ENCODE measurements around the gene ALDH8A1. TPM values are rescaled to one million over a fixed set of nuclear protein-coding genes. Genes with fewer than 3 reads are reported as not detected.

The ALDH8A1 gene
- total and polyA plus RNA-seq, 7 donors: 0.13 to 0.97 (median 0.47) TPM; not detected in 1

DNA sequence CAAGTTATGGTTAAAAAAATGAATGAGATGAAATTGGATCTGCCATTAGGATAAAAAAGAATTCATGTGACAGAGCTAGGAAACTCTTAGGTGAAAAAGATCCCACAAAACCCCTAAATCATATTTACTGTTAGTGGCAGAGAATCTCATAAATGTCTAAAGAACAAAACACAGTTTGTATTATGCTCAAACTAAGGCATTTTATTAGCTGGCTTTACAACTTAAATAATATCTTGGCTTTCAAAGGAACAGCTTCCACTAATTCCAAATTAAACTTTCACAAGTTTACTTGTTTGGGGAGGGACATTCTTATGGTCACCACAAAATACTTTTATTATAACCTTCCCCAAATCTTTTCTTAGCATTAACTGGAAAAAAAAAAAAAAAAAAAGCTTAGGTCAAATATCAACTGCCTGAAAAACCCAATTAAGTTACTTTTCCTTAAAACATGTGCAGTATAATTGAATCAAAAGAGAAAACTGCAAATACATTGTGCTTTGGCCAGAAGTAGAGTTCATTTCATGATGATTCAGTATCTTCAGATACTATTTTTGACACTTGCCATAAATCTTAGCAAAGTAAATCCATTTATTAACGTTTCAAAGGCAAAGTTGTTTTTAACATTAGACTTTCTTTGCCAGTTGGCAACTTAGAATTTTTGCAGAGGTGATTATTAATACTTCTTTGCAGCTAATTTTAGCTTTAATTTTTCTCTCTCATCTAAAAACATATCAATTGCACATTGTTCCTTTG is 14.7 kb upstream of the ALDH8A1 start:
- DNase-seq (no peak), ATAC-seq (no peak)
- no peak for TF ChIP-seq CTCF (IDR thresholded peaks at IDR 0.05)
- Histone ChIP-seq H3K4me3 (no peak overlapping the region), H3K36me3 (ENCODE audit: insufficient read depth in 1 of 2, low read depth in 1 of 2) (peaks cover 0 to 45% of the 10 kb centered on the region in 2 donors), H3K27ac (no peak overlapping the region), H3K4me1 (no peaks in the 10 kb centered on the region), H3K9me3 (no peaks in the 10 kb centered on the region), H3K27me3 (ENCODE audit: insufficient read depth in 3 of 3, low read length in 2 of 3) (no peaks in the 10 kb centered on the region)
- intact Hi-C loops (cut with DNase I): no loop called here
- WGBS, 3 donors: 22 to 30% (median 24%) methylated on average over 1 of the region's 1 CpG

DNA sequence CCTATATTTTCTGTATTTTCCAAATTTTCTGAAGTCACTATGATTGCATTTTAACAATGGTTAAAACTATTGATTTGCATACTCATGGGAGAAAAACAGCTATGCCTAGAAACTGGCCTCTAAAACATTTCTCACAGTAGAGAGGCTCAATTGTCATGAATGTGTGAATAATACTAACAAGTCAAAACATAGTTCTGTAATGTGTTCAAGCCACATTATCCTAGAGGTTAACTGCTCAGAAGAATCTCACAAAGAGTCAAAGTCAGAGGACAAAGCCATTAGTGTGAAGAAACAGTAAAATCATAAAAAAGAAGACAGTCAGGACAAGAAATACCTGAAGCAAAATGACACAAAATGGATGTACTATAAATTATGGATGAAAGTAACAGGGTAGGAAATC is 12.5 kb upstream of the ALDH8A1 start:
- no peak for TF ChIP-seq CTCF (IDR thresholded peaks at IDR 0.05)
- intact Hi-C loops (cut with DNase I): no loop called here
- DNase-seq: no peak
- no peak for ATAC-seq
- H3K27ac ChIP-seq: no peak overlapping the region
- no peaks in the 10 kb centered on the region for H3K27me3 ChIP-seq (ENCODE audit: insufficient read depth in 3 of 3, low read length in 2 of 3)
- H3K4me3 ChIP-seq: no peak overlapping the region
- H3K9me3 ChIP-seq: no peaks in the 10 kb centered on the region
- no peaks in the 10 kb centered on the region for H3K4me1 ChIP-seq
- peaks cover 0 to 56% of the 10 kb centered on the region in 2 donors for H3K36me3 ChIP-seq (ENCODE audit: insufficient read depth in 1 of 2, low read depth in 1 of 2)

- DNase-seq (no peak), ATAC-seq (no peak)
- Histone ChIP-seq H3K27ac (no peak overlapping the region), H3K36me3 (ENCODE audit: insufficient read depth in 1 of 2, low read depth in 1 of 2) (peaks cover 0 to 56% of the 10 kb centered on the region in 2 donors), H3K9me3 (no peaks in the 10 kb centered on the region), H3K4me1 (no peaks in the 10 kb centered on the region), H3K4me3 (no peak overlapping the region), H3K27me3 (ENCODE audit: insufficient read depth in 3 of 3, low read length in 2 of 3) (no peaks in the 10 kb centered on the region)
- intact Hi-C loops (cut with DNase I): no loop called here
- TF ChIP-seq CTCF (IDR thresholded peaks at IDR 0.05): no peak
- WGBS, 3 donors: 95 to 99% (median 97%) methylated on average over 3 of the region's 3 CpGs
These were observed 11.5 kb upstream of the ALDH8A1 start for GRCh38 chr6:134961366-134961765.

DNA sequence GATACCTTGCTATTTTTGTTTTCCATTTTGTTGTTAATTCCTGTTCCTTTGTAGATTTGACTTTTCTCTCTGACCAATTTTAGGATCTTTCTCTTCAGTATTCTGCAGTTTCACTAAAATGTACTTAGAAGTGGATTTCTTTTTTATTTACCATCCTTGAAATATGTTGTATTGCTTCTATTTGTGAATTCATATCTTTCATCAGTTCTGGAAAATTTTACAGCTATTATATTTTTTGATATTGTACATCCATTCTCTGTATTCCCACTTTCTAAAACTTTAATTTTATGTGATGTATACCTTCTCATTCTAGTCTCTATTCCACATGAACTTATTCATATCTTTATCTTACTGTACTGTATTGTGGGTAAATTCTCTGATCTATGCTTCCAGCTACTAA is 9.7 kb upstream of the ALDH8A1 start:
- Histone ChIP-seq H3K9me3 (no peaks in the 10 kb centered on the region), H3K4me3 (no peak overlapping the region), H3K27ac (no peak overlapping the region), H3K36me3 (ENCODE audit: insufficient read depth in 1 of 2, low read depth in 1 of 2) (peaks cover 0 to 39% of the 10 kb centered on the region in 2 donors), H3K27me3 (ENCODE audit: insufficient read depth in 3 of 3, low read length in 2 of 3) (no peaks in the 10 kb centered on the region), H3K4me1 (no peaks in the 10 kb centered on the region)
- ATAC-seq (no peak), DNase-seq (no peak)
- intact Hi-C loops (cut with DNase I): no loop called here
- no peak for TF ChIP-seq CTCF (IDR thresholded peaks at IDR 0.05)

DNA sequence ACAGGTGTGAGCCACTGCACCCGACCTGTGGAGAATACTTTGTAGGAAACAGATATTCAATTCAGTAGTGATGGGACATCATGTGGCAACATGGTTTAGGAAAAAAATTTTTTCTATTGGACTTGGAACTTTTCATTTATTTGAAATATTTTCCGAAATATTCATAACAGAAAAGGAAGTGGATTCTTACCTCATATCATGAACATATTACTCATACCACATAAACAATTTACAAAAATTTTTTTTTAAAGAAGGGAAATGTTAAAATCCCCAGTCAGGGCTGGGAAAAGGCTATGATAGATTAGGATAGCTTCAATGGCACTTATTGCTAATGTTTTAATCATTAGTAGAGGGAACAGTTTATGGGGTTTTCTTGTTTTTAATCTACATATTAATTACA is 6.8 kb upstream of the ALDH8A1 start:
- peaks cover 0 to 16% of the 10 kb centered on the region in 2 donors for H3K36me3 ChIP-seq (ENCODE audit: insufficient read depth in 1 of 2, low read depth in 1 of 2)
- no peaks in the 10 kb centered on the region for H3K4me1 ChIP-seq
- TF ChIP-seq CTCF (IDR thresholded peaks at IDR 0.05): no peak
- H3K27me3 ChIP-seq (ENCODE audit: insufficient read depth in 3 of 3, low read length in 2 of 3): no peaks in the 10 kb centered on the region
- DNase-seq (no peak), ATAC-seq (no peak)
- no peaks in the 10 kb centered on the region for H3K9me3 ChIP-seq
- WGBS, 3 donors: 91 to 99% (median 98%) methylated on average over 2 of the region's 2 CpGs
- intact Hi-C loops (cut with DNase I): no loop called here
- no peak overlapping the region for H3K27ac ChIP-seq
- H3K4me3 ChIP-seq: no peak overlapping the region

Measured in psoas muscle (tissue), 8 donors.